Hematopoietic multipotent progenitor cell (in vitro differentiated cells): ENCODE data around the gene CROCC2. TPM values are rescaled to one million over a fixed set of nuclear protein-coding genes. Genes with fewer than 3 reads are reported as not detected.

Experiments used
- DNase-seq, 3 donors: peaks; one replicate each; pipeline ENCODE4 v3.0.0-alpha.2; 2011 to 2015; ENCODE audit warnings: low read depth in 2 of 3, low spot score in 2 of 3
- total RNA-seq: library from RNA; depleted of rRNA; stranded (reverse); fragments of >200 nt; gene quantifications from one replicate; pipeline ENCODE4 v1.2.3, GENCODE V29; 2012

CROCC2 gene
- total RNA-seq, 1 donor = not detected

- DNase-seq = no peak
These were observed 47.6 kb downstream of the CROCC2 start for GRCh38 chr2:240953426-240954410.

- no peak for DNase-seq
These were observed 48.5 kb downstream of the CROCC2 start for GRCh38 chr2:240954436-240955305.

- no peak for DNase-seq
These were observed 49.4 kb downstream of the CROCC2 start for GRCh38 chr2:240955306-240956170.

GRCh38 chr2:240956171-240956934 is 50.2 kb downstream of the CROCC2 start:
- no peak for DNase-seq

- no peak for DNase-seq
These were observed 51.0 kb downstream of the CROCC2 start for GRCh38 chr2:240956935-240957655.

- no peak for DNase-seq
These were observed 51.7 kb downstream of the CROCC2 start for GRCh38 chr2:240957656-240958365.

- no peak for DNase-seq
These were observed 52.5 kb downstream of the CROCC2 start for GRCh38 chr2:240958366-240959213.

GRCh38 chr2:240959214-240959940 is 53.2 kb downstream of the CROCC2 start:
- no peak for DNase-seq

- DNase-seq = no peak
These were observed 53.8 kb downstream of the CROCC2 start for GRCh38 chr2:240959941-240960308.

- DNase-seq = peak in 1 of 3 donors; percentile 18
These were observed 54.3 kb downstream of the CROCC2 start for GRCh38 chr2:240960309-240960970.

- DNase-seq = peak in 1 of 3 donors; percentile 51
These were observed 55.1 kb downstream of the CROCC2 start for GRCh38 chr2:240960971-240961876.

- no peak for DNase-seq
These were observed 55.8 kb downstream of the CROCC2 start for GRCh38 chr2:240961910-240962299.

- no peak for DNase-seq
These were observed 56.3 kb downstream of the CROCC2 start for GRCh38 chr2:240962300-240963064.

GRCh38 chr2:240963065-240963867 is 57.1 kb downstream of the CROCC2 start:
- DNase-seq = no peak
